ENCODE results near the gene PTPRT. TPM values are rescaled to one million over a fixed set of nuclear protein-coding genes. Genes with fewer than 3 reads are reported as not detected.

The PTPRT gene
- total and polyA plus RNA-seq, 10 of the 15 experiments (the other 5 are each of a cell fraction or from before 2014, with no cell fraction given), result not detected

DNA sequence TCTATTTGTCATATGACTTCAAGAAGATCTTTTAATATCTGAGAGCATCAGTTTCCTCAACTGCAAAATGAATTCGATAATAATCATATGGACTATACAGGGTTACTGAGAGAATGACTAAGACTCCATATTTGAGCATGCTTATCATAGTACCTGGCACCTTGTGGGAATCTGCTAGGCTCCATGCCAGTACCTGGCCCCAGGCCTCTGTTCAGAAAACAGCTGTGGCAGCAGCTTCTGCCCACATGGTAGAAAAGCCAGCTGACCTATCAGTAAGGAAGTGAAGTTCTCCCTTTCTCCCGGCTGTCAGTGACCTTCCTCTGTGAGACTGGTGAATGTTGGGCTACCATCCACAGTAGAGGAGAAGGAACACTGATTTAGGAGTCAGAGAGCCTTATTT lies 996.6 kb downstream of the PTPRT start:
- RAD21 ChIA-PET (ENCODE audit: unreplicated experiment), result no interaction called here
- Histone ChIP-seq H3K9ac (ENCODE audit: control insufficient read depth, insufficient read depth, low read length) (no peak overlapping the region), H3K4me1 (ENCODE audit: control insufficient read depth, insufficient read depth, low read length) (no peaks in the 10 kb centered on the region), H3K27ac (ENCODE audit: control insufficient read depth, insufficient read depth) (no peak overlapping the region), H2AFZ (ENCODE audit: control insufficient read depth, low read depth, low read length) (no peak overlapping the region), H3K4me2 (ENCODE audit: control insufficient read depth, insufficient read depth) (no peak overlapping the region), H4K20me1 (ENCODE audit: control insufficient read depth, insufficient read depth) (no peaks in the 10 kb centered on the region), H3K36me3 (ENCODE audit: control insufficient read depth in 2 of 2, insufficient read depth in 2 of 2, low read length in 1 of 2) (no peaks in the 10 kb centered on the region), H3K9me3 (replicated peaks; ENCODE audit: control insufficient read depth, insufficient read depth, low read length) (no peaks in the 10 kb centered on the region; the same call in 2 of the 3 replicates), H3K4me3 (no peak overlapping the region), H3K27me3 (replicated peaks in 1 of 2; ENCODE audit: control insufficient read depth in 2 of 2, insufficient read depth in 2 of 2, low read length in 1 of 2) (no peaks in the 10 kb centered on the region; a peak in 1 of 4 replicates), H3K79me2 (ENCODE audit: control insufficient read depth, insufficient read depth, low read length) (no peaks in the 10 kb centered on the region)
- ATAC-seq (no peak), FAIRE-seq (no peak), DNase-seq (ENCODE audit: low read depth, low spot score) (no peak)
- intact Hi-C loops (cut with micrococcal nuclease; ENCODE audit: unreplicated experiment), result loop anchor here (5.0 kb wide), 1 partner anchor 994 kb away; the partner anchor contains the start of gene PTPRT
- CTCF ChIA-PET, result no interaction called here
- POLR2A ChIA-PET, result no interaction called here
- BruUV-seq (replicated peaks), result no TSS peak
- TF ChIP-seq NR2C1 (IDR thresholded peaks at IDR 0.05) (no peak), NFIC (IDR thresholded peaks at IDR 0.05; ENCODE audit: low read depth, low read length) (no peak), PBX3 (IDR thresholded peaks at IDR 0.05; ENCODE audit: insufficient replicate concordance, low read depth, low read length) (no peak), RAD21 (IDR thresholded peaks at IDR 0.05; ENCODE audit: insufficient read depth, low read depth, low read length) (no peak), PKNOX1 (IDR thresholded peaks at IDR 0.05) (no peak), USF2 (IDR thresholded peaks at IDR 0.05; ENCODE audit: borderline replicate concordance, low read depth, low read length) (no peak)
- TF ChIP-seq, protein P1, sequence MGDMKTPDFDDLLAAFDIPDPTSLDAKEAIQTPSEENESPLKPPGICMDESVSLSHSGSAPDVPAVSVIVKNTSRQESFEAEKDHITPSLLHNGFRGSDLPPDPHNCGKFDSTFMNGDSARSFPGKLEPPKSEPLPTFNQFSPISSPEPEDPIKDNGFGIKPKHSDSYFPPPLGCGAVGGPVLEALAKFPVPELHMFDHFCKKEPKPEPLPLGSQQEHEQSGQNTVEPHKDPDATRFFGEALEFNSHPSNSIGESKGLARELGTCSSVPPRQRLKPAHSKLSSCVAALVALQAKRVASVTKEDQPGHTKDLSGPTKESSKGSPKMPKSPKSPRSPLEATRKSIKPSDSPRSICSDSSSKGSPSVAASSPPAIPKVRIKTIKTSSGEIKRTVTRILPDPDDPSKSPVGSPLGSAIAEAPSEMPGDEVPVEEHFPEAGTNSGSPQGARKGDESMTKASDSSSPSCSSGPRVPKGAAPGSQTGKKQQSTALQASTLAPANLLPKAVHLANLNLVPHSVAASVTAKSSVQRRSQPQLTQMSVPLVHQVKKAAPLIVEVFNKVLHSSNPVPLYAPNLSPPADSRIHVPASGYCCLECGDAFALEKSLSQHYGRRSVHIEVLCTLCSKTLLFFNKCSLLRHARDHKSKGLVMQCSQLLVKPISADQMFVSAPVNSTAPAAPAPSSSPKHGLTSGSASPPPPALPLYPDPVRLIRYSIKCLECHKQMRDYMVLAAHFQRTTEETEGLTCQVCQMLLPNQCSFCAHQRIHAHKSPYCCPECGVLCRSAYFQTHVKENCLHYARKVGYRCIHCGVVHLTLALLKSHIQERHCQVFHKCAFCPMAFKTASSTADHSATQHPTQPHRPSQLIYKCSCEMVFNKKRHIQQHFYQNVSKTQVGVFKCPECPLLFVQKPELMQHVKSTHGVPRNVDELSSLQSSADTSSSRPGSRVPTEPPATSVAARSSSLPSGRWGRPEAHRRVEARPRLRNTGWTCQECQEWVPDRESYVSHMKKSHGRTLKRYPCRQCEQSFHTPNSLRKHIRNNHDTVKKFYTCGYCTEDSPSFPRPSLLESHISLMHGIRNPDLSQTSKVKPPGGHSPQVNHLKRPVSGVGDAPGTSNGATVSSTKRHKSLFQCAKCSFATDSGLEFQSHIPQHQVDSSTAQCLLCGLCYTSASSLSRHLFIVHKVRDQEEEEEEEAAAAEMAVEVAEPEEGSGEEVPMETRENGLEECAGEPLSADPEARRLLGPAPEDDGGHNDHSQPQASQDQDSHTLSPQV (IDR thresholded peaks at IDR 0.05), result no peak
- in situ Hi-C loops (cut with MboI), result no loop called here
- WGBS (ENCODE audit: insufficient coverage, insufficient replicate concordance, low lambda C conversion rate, missing lambda C conversion rate), result 14% methylated on average over 2 of the region's 2 CpGs
- SMC1A ChIA-PET (ENCODE audit: uncharacterized antibody, unreplicated experiment), result no interaction called here
